H1 (cell line): ENCODE data around the gene E2F2. TPM values are rescaled to one million over a fixed set of nuclear protein-coding genes. Genes with fewer than 3 reads are reported as not detected.

Source experiments
- CTCF ChIA-PET: fragments of 300-600 bp; sonication (Branson Sonifier 250); formaldehyde crosslinking; loops from one replicate; lab custom pipeline; 2021; ENCODE audit not compliant: partially characterized antibody; lab: Charles Lee
- POLR2A ChIA-PET: fragments of 300-600 bp; sonication (Branson Sonifier 250); formaldehyde crosslinking; loops from one replicate; lab custom pipeline; 2021; ENCODE audit warnings: inconsistent platforms; ENCODE audit not compliant: partially characterized antibody; lab: Charles Lee
- DNase-seq, 2 experiments: peaks; one replicate each; pipeline versions ENCODE4 v3.0.0 to v3.0.0-alpha.2; 2010 to 2022; ENCODE audit warnings: low spot score in 2 of 2, low read depth in 1 of 2, mixed read lengths in 1 of 2
- FAIRE-seq: peaks from 2 replicates; lab custom pipeline; 2011; peaks lifted over from hg19 to GRCh38; lab: Jason Lieb, UNC
- H2AFZ ChIP-seq: 2 replicates; pipeline ENCODE4 v1.8.1; 2012; ENCODE audit warnings: low read length, inconsistent platforms
- H2AK5ac ChIP-seq: 2 replicates; pipeline ENCODE4 v1.6.1; 2013; ENCODE audit warnings: low read depth, low read length
- H2BK120ac ChIP-seq: replicated peaks from 2 replicates; pipeline ENCODE3; 2013; ENCODE audit warnings: low read depth, low read length, inconsistent platforms
- H2BK12ac ChIP-seq: 2 replicates; pipeline ENCODE4 v1.6.1; 2013; ENCODE audit warnings: low read depth, low read length
- H2BK15ac ChIP-seq: 2 replicates; pipeline ENCODE4 v1.6.1; 2013; ENCODE audit warnings: low read length
- H2BK20ac ChIP-seq: 2 replicates; pipeline ENCODE4 v1.6.1; 2013; ENCODE audit warnings: low read length
- H2BK5ac ChIP-seq: 2 replicates; pipeline ENCODE4 v1.6.1; 2013; ENCODE audit warnings: low read depth, low read length
- H3K14ac ChIP-seq: 2 replicates; pipeline ENCODE4 v1.6.1; 2013; ENCODE audit warnings: inconsistent platforms; ENCODE audit not compliant: insufficient read length
- H3K18ac ChIP-seq: 2 replicates; pipeline ENCODE4 v1.6.1; 2013; ENCODE audit warnings: low read length; ENCODE audit errors: extremely low read depth
- H3K23ac ChIP-seq: 2 replicates; pipeline ENCODE4 v1.6.1; 2013; ENCODE audit warnings: inconsistent platforms; ENCODE audit not compliant: insufficient read length
- H3K23me2 ChIP-seq: 2 replicates; pipeline ENCODE4 v1.6.1; 2013; ENCODE audit warnings: low read depth, low read length
- H3K27ac ChIP-seq: 2 replicates; pipeline ENCODE4 v1.6.1; 2011; ENCODE audit warnings: low read depth, low read length, inconsistent platforms
- H3K27me3 ChIP-seq, 4 experiments: replicated peaks in 1 of 4; 1 replicate in 1 of 4; 2 replicates in 3 of 4; pipeline versions ENCODE4 v1.6.1 to v1.8.1; 2011 to 2013; ENCODE audit warnings: low read length in 3 of 4, mild to moderate bottlenecking in 3 of 4, inconsistent platforms in 2 of 4, mixed read lengths in 2 of 4, moderate library complexity in 1 of 4; ENCODE audit not compliant: control insufficient read depth in 3 of 4, insufficient read depth in 3 of 4; ENCODE audit errors: extremely low read depth in 1 of 4
- H3K36me3 ChIP-seq, 4 experiments: 2 replicates each; pipeline versions ENCODE4 v1.6.1 to v1.8.1; 2011 to 2013; ENCODE audit warnings: mild to moderate bottlenecking in 4 of 4, low read length in 3 of 4, moderate library complexity in 2 of 4, control low read depth in 1 of 4, inconsistent platforms in 1 of 4; ENCODE audit not compliant: insufficient read depth in 4 of 4, control insufficient read depth in 2 of 4
- H3K4ac ChIP-seq: replicated peaks from 2 replicates; pipeline ENCODE3; 2013; ENCODE audit warnings: low read length, low read depth, mixed read lengths, inconsistent platforms; ENCODE audit not compliant: insufficient read length
- H3K4me1 ChIP-seq, 4 experiments: replicated peaks in 1 of 4; 1 replicate in 1 of 4; 2 replicates in 3 of 4; pipeline versions ENCODE4 v1.6.1 to v1.8.1; 2011 to 2013; ENCODE audit warnings: low read length in 3 of 4, inconsistent platforms in 2 of 4, mixed read lengths in 1 of 4; ENCODE audit not compliant: insufficient read depth in 4 of 4, control insufficient read depth in 3 of 4
- H3K4me2 ChIP-seq, 2 experiments: 2 replicates each; pipeline versions ENCODE4 v1.6.1 to v1.8.1; 2011 to 2013; ENCODE audit warnings: low read depth in 2 of 2, low read length in 2 of 2, control low read depth in 1 of 2, inconsistent platforms in 1 of 2, mild to moderate bottlenecking in 1 of 2; ENCODE audit not compliant: insufficient read depth in 1 of 2
- H3K4me3 ChIP-seq, 4 experiments: fragments of 200-600, 300-600 bp in 1 of 4; sonication (generic), shearing (Covaris generic), sonication (Bioruptor Twin) in 1 of 4; 2 replicates each; pipeline versions ENCODE4 v1.5.1 to v1.8.1; 2011 to 2016; ENCODE audit warnings: low read length in 4 of 4, low read depth in 3 of 4, control low read depth in 2 of 4, inconsistent platforms in 2 of 4, mild to moderate bottlenecking in 2 of 4, mixed read lengths in 1 of 4, moderate library complexity in 1 of 4; ENCODE audit not compliant: insufficient read depth in 2 of 4; ENCODE audit errors: extremely low read depth in 1 of 4
- H3K56ac ChIP-seq: replicated peaks from 2 replicates; pipeline ENCODE3; 2013; ENCODE audit warnings: low read depth, mild to moderate bottlenecking, mixed read lengths, low read length, inconsistent platforms; ENCODE audit not compliant: insufficient read length
- H3K79me1 ChIP-seq: 2 replicates; pipeline ENCODE4 v1.6.1; 2013; ENCODE audit warnings: low read depth, low read length, control low read depth
- H3K79me2 ChIP-seq, 2 experiments: 2 replicates each; pipeline versions ENCODE4 v1.6.1 to v1.8.1; 2012 to 2013; ENCODE audit warnings: low read length in 2 of 2, mild to moderate bottlenecking in 2 of 2, inconsistent platforms in 1 of 2; ENCODE audit not compliant: insufficient read depth in 2 of 2, control insufficient read depth in 1 of 2
- H3K9ac ChIP-seq, 4 experiments: replicated peaks in 1 of 4; 1 replicate in 1 of 4; 2 replicates in 3 of 4; pipeline versions ENCODE4 v1.6.1 to v1.8.1; 2011 to 2013; ENCODE audit warnings: low read depth in 3 of 4, low read length in 3 of 4, control low read depth in 2 of 4, mild to moderate bottlenecking in 2 of 4, moderate library complexity in 2 of 4, inconsistent platforms in 1 of 4; ENCODE audit errors: extremely low read depth in 1 of 4
- H3K9me3 ChIP-seq, 2 experiments: 2 replicates each; pipeline versions ENCODE4 v1.6.1 to v1.8.1; 2012 to 2013; ENCODE audit warnings: mild to moderate bottlenecking in 2 of 2, moderate library complexity in 2 of 2, control low read depth in 1 of 2, inconsistent platforms in 1 of 2, low read depth in 1 of 2, low read length in 1 of 2, mixed read lengths in 1 of 2; ENCODE audit not compliant: insufficient read depth in 2 of 2
- H4K20me1 ChIP-seq, 2 experiments: replicated peaks in 1 of 2; 2 replicates each; pipeline versions ENCODE3 to v1.8.1; 2011 to 2013; ENCODE audit warnings: inconsistent platforms in 2 of 2, low read length in 2 of 2, mild to moderate bottlenecking in 1 of 2; ENCODE audit not compliant: insufficient read depth in 2 of 2, control insufficient read depth in 1 of 2
- H4K5ac ChIP-seq: 2 replicates; pipeline ENCODE4 v1.6.1; 2013; ENCODE audit warnings: low read length, low read depth, mixed read lengths, inconsistent platforms; ENCODE audit not compliant: insufficient read length
- H4K8ac ChIP-seq: 2 replicates; pipeline ENCODE4 v1.8.0; 2013; ENCODE audit warnings: mild to moderate bottlenecking, moderate library complexity, low read length, inconsistent platforms; ENCODE audit not compliant: insufficient read depth; ENCODE audit errors: extremely low read depth
- H4K91ac ChIP-seq: replicated peaks from 2 replicates; pipeline ENCODE3; 2013; ENCODE audit warnings: low read length, mixed read lengths, inconsistent platforms; ENCODE audit not compliant: insufficient read length
- CHD1 ChIP-seq: IDR thresholded peaks from 2 replicates; pipeline ENCODE4 v1.6.1; 2012; ENCODE audit warnings: low read depth, low read length, improper control_type of control experiment
- EP300 ChIP-seq, 2 experiments: IDR thresholded peaks; 1 replicate in 1 of 2; 2 replicates in 1 of 2; pipeline ENCODE4 v1.6.1; 2011 to 2012; ENCODE audit warnings: low read depth in 2 of 2, low read length in 2 of 2, mild to moderate bottlenecking in 2 of 2, borderline replicate concordance in 1 of 2, inconsistent platforms in 1 of 2, moderate library complexity in 1 of 2
- GTF2F1 ChIP-seq: IDR thresholded peaks from 2 replicates; pipeline ENCODE4 v1.6.1; 2012; ENCODE audit warnings: low read depth, low read length, improper control_type of control experiment, borderline replicate concordance
- SIN3A ChIP-seq, 2 experiments: IDR thresholded peaks in 1 of 2; conservative IDR thresholded peaks in 1 of 2; 2 replicates each; pipeline ENCODE4 v1.6.1; 2011 to 2012; ENCODE audit warnings: low read length in 2 of 2, improper control_type of control experiment in 1 of 2, low read depth in 1 of 2, mild to moderate bottlenecking in 1 of 2
- SIX5 ChIP-seq: IDR thresholded peaks from 2 replicates; pipeline ENCODE4 v1.6.1; 2011; ENCODE audit warnings: mild to moderate bottlenecking, low read depth, low read length
- SP1 ChIP-seq: IDR thresholded peaks from 2 replicates; pipeline ENCODE4 v1.6.1; 2011; ENCODE audit warnings: low read depth, low read length
- SP2 ChIP-seq: IDR thresholded peaks from 2 replicates; pipeline ENCODE4 v1.6.1; 2012; ENCODE audit warnings: mild to moderate bottlenecking, low read length, inconsistent platforms
- TCF12 ChIP-seq: IDR thresholded peaks from 2 replicates; pipeline ENCODE4 v1.6.1; 2011; ENCODE audit warnings: low read depth, mild to moderate bottlenecking, low read length
- ZNF274 ChIP-seq: IDR thresholded peaks from 2 replicates; pipeline ENCODE4 v1.7.0; 2012; ENCODE audit warnings: low read length, borderline replicate concordance; ENCODE audit errors: extremely low read depth
- WGBS, 2 experiments: shearing (Covaris generic) in 1 of 2; methylation state at CpG; one replicate each; pipeline versions ENCODE4 v1.1.6 to v1.1.7; 2013 to 2015; ENCODE audit warnings: low lambda C conversion rate in 2 of 2, mixed read lengths in 2 of 2, inconsistent platforms in 1 of 2, low coverage in 1 of 2, missing lambda C conversion rate in 1 of 2; ENCODE audit not compliant: insufficient replicate concordance in 2 of 2, insufficient coverage in 1 of 2, insufficient read length in 1 of 2; ENCODE audit errors: extremely low coverage in 1 of 2, missing lambda C conversion rate in 1 of 2; 5-methylcytosine and 5-hydroxymethylcytosine counted together
- polyA plus RNA-seq, 7 experiments: library from polyadenylated mRNA; depleted of rRNA in 3 of 7; stranded (reverse) in 5 of 7; unstranded in 2 of 7; fragments of >200 nt in 5 of 7; fragments of 200-250 nt in 2 of 7; gene quantifications; 1 replicate in 5 of 7; 2 replicates in 1 of 7; 4 replicates in 1 of 7; pipeline versions ENCODE4 v1.2.1 to v1.2.3, GENCODE V29; 2011 to 2013; ENCODE audit warnings: missing spikeins in 2 of 7, mixed read lengths in 2 of 7
- total RNA-seq: library from RNA; stranded (reverse); fragmentation: NEBNext Ultra II Directional; extraction: Animal tissue kit (Norgen Biotek cat#: 25700); gene quantifications from 2 replicates; pipeline ENCODE4 v1.2.1, GENCODE V29; 2021
- TF ChIP-seq, protein P1 (sequence below), 3 experiments: IDR thresholded peaks; 1 replicate in 2 of 3; 2 replicates in 1 of 3; pipeline versions ENCODE4 v1.5.1 to v1.6.1; 2011; ENCODE audit warnings: low read length in 3 of 3, mild to moderate bottlenecking in 3 of 3, inconsistent platforms in 2 of 3, low read depth in 1 of 3, moderate library complexity in 1 of 3; ENCODE audit not compliant: insufficient read depth in 1 of 3; ENCODE audit errors: control extremely low read depth in 1 of 3

E2F2 gene
- total and polyA plus RNA-seq, 2 of the 8 experiments (the other 6 are each of a cell fraction or from before 2014, with no cell fraction given) = 1.8 to 7.0 TPM

DNA sequence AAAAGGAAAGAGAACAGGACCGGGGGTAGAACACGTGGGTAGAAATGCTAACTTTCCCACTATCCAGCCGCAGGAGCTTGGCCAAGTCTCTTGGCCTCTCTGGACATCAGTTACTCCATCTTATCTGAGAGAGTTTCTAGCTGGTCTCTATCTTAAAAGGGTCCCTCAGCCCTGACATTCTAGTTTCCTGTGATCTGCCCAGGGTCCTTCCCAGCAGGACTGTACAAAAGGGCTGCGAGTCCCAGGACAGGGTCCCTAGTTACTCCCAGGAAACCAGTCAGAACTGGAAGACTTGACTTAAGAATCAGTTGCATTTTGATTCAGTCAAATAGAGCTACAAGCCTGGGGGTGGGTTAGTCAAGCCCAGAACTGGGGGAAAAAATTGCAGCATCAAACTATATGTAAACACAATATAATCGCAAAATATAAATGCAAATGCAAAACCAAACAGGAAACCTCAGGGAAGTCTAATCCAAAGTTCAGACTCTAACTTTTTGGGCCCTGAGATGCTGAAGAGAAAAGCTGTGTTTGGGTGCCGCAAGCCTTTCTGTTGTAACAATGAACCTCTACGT, 49.9 kb downstream of the E2F2 start:
- Histone ChIP-seq H3K4me2 (no peak overlapping the region), H2BK120ac (no peak overlapping the region), H3K79me1 (peaks cover 12% of the 10 kb centered on the region), H3K4me1 (peaks cover 2 to 4% (median 3%) of the 10 kb centered on the region in 4 experiments; a peak in 6 of 7 replicates), H3K27ac (no peak overlapping the region), H2BK15ac (no peak overlapping the region), H3K27me3 (peaks cover 0 to 6% (median 3%) of the 10 kb centered on the region in 4 experiments; a peak in 4 of 7 replicates), H3K23ac (no peak overlapping the region), H3K4ac (no peak overlapping the region), H4K91ac (no peak overlapping the region), H4K5ac (no peak overlapping the region), H2BK20ac (no peak overlapping the region), H3K36me3 (no peaks in the 10 kb centered on the region), H3K14ac (no peak overlapping the region), H2AFZ (no peak overlapping the region), H3K23me2 (peaks cover 15% of the 10 kb centered on the region), H4K8ac (no peak overlapping the region), H3K9me3 (no peaks in the 10 kb centered on the region), H3K56ac (no peak overlapping the region), H3K18ac (no peak overlapping the region), H2BK5ac (no peak overlapping the region), H2AK5ac (no peak overlapping the region), H3K4me3 (no peak overlapping the region), H4K20me1 (peaks cover 13 to 23% of the 10 kb centered on the region in 2 experiments), H3K79me2 (peaks cover 0 to 41% of the 10 kb centered on the region in 2 experiments; a peak in 2 of 4 replicates), H2BK12ac (no peak overlapping the region), H3K9ac (no peak overlapping the region)
- ChIA-PET POLR2A (interaction anchor here (1.4 kb wide), 1 partner anchor 10 kb away, joined by 3 read pairs; no protein-coding TSS in a partner anchor), CTCF (interaction anchor here (0.7 to 2.6 kb wide), 10 partner anchors 11 to 113 kb away, joined by 3 to 15 read pairs (median 4); no protein-coding TSS in a partner anchor)
- WGBS, 2 experiments = 87% methylated on average over 7 of the region's 7 CpGs; no CpG with 5 or more reads in 1 of the 2 experiments
- FAIRE-seq (no peak), DNase-seq (no peak)
- no peak for TF ChIP-seq GTF2F1
- TF ChIP-seq TCF12 = no peak
- no peak for TF ChIP-seq SIX5
- TF ChIP-seq, protein P1, sequence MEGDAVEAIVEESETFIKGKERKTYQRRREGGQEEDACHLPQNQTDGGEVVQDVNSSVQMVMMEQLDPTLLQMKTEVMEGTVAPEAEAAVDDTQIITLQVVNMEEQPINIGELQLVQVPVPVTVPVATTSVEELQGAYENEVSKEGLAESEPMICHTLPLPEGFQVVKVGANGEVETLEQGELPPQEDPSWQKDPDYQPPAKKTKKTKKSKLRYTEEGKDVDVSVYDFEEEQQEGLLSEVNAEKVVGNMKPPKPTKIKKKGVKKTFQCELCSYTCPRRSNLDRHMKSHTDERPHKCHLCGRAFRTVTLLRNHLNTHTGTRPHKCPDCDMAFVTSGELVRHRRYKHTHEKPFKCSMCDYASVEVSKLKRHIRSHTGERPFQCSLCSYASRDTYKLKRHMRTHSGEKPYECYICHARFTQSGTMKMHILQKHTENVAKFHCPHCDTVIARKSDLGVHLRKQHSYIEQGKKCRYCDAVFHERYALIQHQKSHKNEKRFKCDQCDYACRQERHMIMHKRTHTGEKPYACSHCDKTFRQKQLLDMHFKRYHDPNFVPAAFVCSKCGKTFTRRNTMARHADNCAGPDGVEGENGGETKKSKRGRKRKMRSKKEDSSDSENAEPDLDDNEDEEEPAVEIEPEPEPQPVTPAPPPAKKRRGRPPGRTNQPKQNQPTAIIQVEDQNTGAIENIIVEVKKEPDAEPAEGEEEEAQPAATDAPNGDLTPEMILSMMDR (IDR thresholded peaks at IDR 0.05; ENCODE audit: control extremely low read depth in 1 of 3, insufficient read depth in 1 of 3, low read depth in 1 of 3, low read length in 3 of 3) = no peak
- no peak for TF ChIP-seq CHD1
- no peak for TF ChIP-seq ZNF274
- TF ChIP-seq SP1 = no peak
- TF ChIP-seq SP2 = no peak
- TF ChIP-seq SIN3A (conservative IDR thresholded peaks at IDR 0.05 in 1 of 2, IDR thresholded peaks at IDR 0.05 in 1 of 2; ENCODE audit: low read depth in 1 of 2, low read length in 2 of 2) = no peak
- no peak for TF ChIP-seq EP300 (IDR thresholded peaks at IDR 0.05; ENCODE audit: borderline replicate concordance in 1 of 2, low read depth in 2 of 2, low read length in 2 of 2)
